Activated effector memory CD4-positive, alpha-beta T cell treated with anti-CD3 and anti-CD28 coated beads, Interleukin-2, amount 50 U/mL, for 16 hours (primary cell): ENCODE data around the gene KDM4B.
"Not testable (repeated sequence)": the region's sequence is repeated elsewhere in the genome, so short reads cannot be mapped to it uniquely, and the experiment has no call there.

Source experiments
- DNase-seq: peaks from one replicate; pipeline ENCODE4 v3.0.0-alpha.2; 2020

The KDM4B gene

DNA sequence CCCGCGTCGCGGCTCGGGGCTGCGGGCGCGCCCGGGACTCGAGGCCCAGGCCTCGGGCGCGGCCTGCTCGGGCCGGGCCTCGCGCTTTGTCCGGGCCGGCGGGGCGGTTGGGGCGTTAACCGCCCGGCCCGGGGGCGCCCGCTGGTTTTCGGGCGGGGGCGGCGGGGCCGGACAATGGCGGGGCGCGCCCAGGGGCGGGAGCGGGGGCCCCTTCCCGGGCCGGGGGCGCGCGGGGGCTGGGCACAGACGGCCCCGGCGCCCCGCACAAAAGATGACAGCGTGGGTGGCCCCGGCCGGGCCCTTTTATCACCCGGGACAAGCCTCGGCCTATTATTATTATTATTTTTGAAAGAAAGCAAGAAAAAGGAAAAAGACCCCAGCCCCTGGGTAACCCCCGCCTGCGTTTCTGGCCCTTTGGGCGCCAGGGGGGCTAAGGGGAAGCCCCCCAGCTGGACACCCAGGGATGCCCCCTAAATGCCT is 419 bp downstream of the KDM4B start:
- DNase-seq = no peak

DNA sequence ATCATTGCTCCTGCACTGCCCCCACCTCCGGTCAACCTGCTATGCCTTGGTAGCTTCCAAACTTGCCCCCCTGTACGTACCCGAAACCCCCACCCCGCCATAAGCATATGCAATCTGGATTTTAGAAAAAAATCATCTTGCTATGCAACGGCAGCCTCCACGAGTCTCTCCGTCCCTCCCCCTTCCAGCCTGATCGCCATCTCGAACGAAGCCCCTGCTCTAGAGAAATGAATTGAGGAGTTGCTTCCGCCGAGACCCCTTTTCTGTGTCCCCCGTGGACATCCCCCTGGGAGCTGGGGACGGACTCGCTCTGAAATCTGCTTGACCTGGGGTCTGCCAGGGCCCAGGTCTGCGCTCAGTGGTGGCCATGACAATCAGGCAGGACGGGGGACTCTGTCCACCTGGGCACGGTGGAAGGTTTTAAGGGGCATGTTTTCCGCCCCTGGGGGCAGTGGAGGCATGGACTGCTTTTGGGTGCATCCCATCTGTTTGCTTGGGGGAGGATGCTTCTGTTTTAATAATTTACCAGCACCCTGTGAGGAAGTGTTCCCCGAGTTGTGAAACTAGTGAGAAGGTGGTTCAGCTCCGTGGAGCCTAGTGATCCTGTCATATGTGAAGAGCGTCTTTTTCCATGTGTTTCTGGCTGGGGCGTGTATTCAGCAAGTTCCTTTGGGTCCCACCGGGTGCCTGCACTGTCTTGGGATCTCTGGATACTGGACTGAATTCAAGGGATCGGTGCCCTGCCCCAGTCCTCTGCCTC is 1.0 kb downstream of the KDM4B start:
- peak; percentile 70 for DNase-seq

DNA sequence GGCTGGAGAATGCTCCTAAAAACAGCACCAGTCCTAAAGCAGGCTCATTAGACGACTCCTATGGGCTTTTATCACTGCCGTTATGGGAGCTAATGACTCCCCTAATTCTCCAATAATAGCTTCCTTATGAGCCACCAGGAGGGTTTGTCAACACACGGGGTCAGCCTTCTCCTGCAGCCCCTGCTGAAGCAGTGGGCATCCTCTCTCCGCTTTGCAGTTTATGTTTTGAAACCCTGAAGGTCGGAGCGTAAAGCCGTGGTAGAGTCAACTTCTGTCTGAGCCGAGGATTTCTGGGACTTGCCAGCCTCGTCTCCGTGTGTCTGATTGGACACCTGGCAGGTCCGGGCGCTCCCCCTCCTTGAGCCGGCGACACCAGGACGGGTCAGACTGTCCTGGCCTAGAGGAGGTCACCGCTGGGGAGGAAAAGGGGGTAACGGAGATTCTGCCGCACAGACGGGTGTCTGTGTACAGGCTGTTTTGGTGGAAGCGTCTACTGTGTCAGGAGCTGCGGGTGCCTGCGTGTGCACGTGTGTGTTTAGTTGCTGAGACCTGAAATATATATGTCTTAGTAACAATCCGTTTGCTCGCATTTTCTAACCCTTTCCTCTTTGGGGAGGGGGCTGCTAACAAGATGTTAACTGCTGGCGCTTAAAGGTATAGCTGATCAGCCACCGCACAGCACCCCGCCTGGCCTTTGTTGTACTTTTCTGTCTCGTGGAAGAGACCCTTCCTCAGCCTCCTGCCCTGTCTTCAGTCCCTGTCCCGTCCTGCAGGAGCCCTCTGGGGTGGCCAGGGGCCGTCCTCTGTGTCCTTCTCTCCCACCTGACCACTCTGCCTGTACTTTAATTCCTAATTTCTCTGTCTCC is 1.9 kb downstream of the KDM4B start:
- DNase-seq = no peak

DNA sequence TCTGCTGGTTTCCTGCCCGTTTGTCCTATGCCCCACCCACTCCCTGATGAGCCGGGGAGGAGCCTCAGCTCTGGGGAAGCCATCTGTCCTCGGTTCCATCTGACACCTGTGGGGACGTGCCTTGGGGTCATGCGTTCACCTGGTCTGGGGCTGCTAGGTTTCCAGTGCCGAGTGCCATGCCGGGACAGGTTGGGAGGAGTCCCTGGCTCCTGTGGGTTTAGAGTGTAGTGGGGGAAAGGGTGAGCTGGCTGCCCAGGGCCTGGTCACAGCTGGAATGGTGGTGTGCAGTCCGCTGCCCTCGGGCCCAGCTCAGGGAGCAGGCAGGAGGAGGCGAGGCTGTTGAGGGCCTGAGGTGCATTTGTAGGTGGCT is 2.5 kb downstream of the KDM4B start:
- DNase-seq = peak; percentile 74

DNA sequence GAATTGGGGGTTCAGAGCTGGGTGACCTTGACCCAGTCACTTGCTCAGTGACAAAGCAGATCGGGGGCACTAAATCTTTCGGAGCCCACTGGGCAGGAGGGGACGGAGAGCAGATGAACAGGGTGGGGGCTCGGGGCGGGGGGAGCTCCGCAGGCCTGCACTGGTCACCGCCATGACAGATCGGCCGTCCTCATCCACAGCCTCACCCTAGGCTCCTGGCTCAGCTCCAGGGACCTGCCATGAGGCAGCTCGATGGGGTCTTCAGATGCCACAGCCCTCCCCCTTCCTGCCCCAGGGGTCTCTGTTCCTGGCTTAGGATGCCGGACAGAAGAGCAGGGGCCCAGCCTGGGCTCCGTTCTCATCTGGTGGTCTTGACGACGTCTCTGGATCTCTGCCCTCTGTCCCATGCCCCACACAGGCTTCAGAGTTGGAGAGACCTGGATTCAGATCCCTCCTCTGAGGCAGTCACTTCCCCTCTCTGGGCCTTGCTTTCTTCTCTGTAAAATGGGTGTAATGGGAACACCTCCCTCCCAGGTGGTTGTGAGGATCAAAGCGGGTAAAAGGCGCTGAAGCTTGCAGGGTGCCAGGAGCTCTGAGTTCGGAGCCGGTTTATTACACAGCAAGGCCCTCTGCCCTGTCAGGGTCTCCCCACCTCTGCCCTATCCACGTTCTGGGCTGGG is 3.0 kb downstream of the KDM4B start:
- DNase-seq = no peak

DNA sequence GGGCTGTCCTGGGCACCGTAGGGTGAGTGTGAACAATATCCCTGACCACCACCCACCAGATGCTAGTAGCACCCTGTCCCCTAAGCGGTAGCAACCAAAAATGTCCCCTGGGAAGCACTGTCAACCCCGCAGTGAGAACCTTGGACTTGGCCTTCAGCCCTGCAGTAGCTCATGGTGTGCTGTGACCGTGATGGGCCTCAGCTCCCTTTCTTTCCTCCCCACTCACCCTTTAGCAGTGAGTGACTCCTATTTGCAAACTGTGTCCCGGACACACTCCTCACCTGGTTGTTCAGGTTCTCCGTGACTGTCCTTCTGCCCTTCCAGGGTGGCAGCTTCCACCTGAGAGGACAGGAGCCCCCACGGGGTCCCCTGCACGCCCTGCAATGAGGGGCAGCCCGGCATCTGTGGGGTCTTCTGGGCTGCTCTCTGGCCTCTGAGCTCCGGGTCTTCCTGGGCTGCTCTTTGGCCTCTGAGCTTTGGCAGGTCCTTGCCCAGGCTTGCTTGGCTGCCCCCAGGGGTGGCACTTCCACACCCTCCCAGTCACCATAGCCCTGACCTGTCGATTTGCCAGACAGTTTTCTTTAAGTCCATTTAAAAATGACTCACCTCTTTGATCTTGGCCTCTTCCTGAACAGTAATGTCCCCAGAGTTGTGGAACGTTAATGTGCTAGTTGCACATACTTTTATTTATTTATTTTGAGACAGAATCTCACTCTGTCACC is 3.8 kb downstream of the KDM4B start:
- DNase-seq = no peak

DNA sequence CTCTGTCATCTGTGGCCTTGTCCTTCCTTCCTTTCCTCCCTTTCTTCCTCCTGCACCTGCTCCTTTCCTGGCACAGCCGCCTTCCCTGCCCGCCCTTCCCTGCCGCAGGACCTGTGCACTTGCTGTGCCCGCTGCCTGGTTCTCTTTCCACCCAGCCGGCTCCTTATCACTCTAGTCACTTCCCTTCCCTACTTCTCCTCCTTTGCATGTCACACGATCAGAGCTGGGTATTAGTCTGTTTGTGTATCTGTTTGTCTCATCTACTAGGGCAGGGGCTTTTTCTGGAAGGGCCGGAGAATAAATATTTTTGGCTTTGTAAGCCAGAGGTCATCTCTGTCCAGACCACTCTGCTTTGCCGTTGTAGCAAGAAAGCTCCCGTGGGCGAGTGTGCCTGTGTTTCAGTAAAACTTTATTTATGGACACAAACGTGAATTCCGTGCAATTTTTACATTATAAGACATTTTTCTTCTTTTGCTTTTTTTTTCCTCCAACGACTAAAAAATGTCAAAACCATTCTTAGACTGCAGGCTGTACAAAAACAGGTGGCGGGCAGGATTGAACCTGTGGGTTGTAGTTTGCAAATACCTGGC is 6.1 kb downstream of the KDM4B start:
- DNase-seq = no peak

DNA sequence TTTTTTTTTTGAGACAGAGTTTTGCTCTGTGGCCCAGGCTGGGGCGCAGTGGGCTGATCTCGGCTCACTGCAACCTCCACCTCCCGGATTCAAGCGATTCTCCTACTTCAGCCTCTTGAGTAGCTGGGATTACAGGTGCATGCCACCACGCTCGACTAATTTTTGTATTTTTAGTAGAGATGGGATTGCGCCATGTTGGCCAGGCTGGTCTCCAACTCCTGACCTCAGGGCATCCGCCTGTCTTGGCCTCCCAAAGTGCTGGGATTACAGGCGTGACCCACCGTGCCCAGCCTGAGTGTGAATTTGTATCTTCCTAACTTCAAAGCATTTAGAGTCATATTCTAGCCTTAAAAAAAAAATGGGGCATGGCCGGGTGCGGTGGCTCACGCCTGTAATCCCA is 6.7 kb downstream of the KDM4B start:
- not testable (repeated sequence) for DNase-seq

DNA sequence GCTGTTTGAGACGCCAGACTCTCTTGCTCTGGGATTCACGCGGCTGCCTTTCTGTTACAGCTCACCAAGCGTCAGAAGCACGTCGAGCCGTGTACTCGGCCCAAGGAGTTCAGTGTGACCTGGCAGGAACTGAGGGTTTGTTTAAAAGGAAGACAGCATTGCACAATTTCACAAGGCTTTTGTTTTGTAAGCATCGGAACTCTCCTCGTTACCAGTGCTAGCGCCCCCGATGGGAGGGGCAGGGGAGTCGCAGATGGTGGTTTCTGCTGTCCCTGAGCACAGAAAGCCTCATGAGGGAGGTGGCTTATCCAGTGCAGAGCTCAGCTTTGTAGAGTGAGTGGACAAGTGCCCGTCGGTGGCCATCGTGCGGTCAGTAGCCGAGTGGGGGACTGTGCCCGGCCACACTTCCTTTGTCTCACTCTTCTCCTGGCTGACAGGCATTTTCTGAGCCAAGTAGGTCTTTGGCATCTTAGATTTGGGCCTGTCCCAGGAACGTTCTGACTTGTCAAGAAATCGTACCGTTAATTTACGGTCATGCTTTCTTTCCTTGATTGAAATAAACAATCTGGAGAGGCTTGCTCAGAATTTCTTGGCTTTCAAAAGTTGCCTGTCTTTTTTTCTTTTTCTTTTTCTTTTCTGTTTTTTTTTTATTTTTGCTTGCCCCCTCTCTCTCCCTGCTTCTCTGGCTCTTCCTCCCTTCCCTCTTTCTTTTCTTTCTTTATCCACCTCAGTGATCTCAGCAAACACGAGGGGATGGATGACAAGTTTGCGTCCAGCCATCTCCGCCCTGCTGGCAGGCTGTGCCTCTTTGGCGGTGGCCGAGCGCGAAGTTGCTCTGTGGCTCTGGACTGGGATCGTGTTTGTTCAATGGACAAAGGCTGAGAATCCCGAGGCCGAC is 7.7 kb downstream of the KDM4B start:
- DNase-seq = no peak

DNA sequence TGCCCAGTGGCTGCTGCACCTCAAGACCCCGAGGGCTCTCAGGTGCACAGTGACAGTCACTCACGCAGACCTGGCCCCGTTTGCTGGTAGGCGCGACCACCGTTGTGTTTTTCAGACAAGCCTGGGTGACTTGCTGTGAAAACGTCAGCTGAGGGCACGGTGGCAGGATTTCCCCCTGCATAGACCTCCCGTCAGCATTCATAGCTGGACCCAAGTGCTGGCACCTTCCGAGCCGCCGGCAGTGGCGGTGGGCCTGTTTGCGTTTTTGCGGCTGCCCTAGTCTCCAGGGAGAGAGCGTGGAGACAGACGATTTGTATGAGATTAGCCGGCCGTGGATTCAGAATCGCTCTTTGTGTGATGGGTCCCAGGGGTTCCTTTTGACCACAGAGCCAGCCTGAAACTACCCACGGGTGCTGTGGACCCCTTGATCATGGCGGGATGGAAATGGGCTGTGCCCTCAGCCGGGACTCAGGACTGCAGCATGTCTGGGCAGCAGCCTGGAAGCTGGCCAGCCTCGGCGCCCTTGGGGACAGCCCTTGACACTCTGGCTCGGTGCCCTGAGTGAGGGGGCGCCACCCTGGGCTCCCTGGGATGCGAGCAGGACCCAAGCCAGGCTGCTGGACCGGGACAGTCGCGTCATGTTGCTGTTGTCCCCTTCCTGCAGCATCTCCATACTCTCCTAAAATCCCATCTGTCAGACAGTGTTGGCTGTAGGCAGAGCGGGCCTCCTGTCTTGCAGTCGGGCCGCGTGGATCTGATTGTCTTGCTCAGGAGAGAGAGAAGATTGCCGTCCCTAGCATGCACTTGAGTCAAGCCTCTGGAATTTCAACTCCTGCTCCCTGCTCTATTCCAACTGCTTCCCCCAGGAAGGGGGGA is 8.6 kb downstream of the KDM4B start:
- no peak for DNase-seq

DNA sequence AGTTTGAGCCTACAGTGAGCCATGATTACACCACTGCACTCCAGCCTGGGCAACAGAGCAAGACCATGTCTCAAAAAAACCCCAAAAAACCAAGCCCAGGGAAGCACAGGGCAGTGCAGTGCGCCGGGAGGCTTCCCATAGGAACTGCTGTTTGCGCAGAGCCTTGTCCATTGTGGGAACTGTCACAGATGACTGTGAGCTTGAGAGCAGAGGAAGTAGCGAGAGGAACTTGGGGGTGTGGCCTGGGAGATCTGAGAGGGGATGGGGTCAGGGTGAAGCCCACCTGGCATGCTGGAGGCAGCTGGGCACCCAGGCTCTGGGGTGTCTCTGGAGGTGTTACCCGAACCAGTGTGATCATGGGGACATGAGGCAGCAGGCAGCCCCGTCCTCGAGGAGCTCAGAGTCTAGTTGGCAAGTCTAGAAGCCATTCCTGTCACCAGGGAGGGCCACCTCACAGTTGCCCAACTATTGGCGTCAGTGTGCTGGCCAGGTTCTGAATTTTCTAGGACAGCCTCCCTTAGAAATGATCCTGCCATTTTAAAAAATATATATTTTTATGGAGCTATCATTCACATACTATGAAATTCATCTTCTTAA is 10.4 kb downstream of the KDM4B start:
- DNase-seq = no peak

DNA sequence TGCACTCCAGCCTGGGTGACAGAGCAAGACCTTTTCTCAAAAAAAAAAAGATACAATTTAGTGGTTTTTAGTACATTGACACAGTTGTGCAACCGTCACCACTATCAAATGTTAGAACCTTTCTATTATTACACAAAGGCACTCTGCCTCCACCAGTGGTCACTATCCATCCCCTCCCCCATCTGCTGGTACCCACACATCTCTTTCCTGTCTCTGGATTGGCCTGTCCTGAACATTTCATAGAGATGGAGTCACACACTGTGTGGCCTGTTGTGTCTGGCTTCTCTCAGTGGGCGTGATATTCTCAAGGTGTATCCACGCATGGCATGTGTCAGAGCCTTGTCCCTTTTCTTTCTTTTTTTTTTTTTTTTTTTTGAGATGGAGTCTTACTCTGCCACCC is 11.2 kb downstream of the KDM4B start:
- no peak for DNase-seq

DNA sequence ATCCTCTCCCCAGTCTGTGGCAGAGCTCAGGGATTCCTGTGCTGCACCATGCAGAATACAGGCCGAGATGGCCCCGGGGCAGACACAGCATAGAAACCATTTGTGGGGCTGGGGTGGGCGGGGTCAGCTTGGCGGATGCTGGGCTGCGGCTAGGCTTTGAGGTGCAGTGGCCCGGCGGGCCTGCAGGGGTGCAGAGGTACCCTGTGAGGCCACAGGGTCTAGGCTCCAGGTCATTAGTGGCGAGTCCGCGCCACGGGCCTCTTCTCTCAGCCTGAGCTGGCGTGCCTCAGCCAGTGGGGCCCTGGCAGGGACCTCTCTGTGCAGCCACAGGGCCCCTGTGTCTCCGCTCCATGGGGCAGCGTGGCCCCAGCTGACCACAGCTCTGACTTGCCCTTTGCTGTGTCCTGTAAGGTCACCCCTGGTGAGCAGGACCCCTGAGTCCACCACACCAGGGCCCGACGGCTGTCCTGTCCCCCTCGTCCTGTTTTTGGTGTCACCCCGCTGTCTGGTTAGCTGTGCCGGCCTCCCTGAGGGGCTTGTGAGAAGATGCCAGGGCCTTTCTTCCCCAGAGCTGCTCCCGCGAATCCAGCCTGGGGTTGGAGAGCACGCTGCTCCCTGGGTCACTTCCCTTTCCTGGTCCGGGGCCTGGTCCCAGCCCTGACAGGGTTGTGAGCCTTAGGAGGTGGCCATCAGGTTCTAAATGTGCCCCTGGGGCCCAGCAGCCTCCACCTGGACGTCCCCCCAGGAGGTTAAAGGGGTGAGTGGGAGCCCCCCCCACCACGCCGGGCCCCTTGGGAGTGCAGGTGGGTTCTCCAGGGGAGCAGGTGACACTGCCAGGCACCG is 12.1 kb downstream of the KDM4B start:
- DNase-seq = no peak

DNA sequence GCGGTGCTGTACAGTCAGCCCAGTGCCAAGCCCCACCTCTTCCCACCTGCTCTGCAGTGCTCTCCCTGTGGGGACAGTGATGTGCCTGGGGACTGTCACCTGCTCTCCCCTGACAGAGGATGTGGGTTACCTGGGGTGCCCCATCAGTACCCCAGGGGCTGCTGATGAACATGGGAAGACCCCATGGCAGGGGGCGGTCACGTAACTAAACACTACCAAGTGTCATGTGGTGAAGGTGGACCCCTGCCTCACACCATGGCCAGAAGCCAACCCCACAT is 12.7 kb downstream of the KDM4B start:
- DNase-seq = no peak

DNA sequence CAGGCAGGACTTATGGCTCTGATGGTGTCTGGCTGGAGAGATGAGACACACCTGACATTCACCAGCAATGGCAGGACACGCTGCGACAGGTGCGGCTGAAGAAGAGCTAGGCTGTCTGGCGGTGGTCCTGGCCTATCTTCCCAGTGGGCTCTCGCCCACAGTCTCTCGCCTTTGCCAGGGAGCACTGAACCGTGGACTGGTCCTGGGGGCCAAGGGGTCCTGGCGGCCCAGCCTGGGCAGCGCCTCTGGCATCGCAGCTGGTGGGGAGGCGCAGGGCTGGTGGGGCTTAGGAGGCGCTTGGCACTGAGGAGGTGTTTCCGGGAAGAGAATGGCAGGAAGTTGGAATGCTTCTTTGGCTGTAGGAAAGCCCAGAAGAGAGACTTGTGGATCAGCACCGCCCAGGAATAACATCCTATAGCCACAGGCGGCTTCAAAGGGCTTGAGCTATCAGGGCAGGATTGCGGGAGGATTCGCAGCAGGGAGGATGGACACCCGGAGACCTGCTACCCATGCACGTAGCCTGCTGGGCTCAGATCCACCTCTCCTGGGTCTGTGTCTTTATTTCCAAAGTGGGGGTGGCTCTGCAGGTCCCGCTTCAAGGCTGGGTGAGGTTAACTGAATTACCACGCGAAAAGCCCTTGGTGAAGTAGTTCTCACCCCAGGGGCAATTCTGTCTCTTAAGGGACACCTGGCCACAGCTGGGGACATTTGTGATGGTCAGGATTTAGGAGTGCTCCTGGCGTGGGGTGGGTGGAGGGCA is 14.6 kb downstream of the KDM4B start:
- no peak for DNase-seq

DNA sequence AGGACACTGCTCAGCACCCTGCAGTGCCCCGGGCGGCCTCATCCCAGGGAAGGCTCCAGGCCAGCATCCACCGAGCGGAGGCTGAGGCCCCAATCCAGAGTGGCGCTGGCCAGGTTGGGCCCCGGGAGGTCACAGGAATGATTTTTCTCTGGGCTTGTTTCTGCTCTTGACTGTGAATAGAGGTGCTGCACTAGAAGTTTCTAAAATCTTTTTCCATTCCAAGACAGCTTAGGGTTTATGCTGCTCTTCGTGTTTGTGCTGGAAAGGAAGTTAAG is 15.1 kb downstream of the KDM4B start:
- DNase-seq = no peak

DNA sequence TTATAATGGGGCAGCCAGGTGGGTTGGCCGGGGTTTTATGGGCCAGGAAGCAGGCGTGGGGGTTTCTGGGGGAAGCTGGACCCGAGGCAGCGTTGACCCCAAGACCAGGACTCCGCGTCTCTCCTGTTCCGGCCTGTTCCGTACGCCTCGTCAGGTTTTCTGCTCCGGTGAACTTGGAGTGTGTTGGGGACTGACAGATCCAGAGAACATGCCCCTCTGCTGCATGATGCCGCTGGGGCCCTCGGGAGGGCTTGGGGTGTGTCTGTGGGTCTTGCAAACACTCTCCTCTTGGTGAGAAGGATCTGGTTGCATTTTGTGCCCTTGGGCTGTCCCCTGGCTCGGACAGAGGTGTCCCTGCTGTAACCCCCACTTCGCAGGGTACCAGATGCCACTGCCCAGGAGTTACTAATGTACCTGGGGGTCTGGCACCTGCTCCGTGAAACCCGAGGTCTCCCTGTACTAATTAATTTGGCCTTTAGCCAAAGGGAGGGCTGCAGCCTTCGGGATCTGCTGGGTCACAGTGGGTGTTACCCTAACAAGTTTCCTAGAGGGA is 15.6 kb downstream of the KDM4B start:
- no peak for DNase-seq

DNA sequence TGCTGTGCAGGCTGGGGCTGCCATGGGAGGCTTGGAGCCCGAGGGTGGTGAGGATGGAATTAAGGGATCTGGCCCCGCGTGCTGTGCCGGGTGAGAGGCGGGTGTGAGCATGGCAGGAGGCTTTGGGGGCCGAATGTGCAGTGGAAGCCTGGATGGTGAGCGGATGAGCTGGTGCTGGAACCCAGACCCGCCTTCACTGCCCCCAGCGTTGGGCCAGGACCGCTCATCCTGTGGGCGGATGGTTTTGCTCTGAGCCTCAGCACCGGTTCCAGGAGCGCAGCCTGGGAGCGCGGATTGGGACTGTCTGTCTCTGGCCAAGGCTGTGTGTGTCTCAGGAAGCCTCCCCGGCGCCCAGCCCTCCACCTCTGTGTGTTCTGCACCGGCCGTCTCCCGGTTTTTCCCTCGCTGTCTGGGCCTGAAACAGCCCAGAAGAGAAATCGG is 16.7 kb downstream of the KDM4B start:
- no peak for DNase-seq
